Measurements from ENCODE around the gene CBY1.

Gene CBY1

GRCh38 chr22:38649841-38650522, 6.5 kb upstream of the CBY1 start:
- no peak for DNase-seq (ENCODE audit: low spot score)

DNA sequence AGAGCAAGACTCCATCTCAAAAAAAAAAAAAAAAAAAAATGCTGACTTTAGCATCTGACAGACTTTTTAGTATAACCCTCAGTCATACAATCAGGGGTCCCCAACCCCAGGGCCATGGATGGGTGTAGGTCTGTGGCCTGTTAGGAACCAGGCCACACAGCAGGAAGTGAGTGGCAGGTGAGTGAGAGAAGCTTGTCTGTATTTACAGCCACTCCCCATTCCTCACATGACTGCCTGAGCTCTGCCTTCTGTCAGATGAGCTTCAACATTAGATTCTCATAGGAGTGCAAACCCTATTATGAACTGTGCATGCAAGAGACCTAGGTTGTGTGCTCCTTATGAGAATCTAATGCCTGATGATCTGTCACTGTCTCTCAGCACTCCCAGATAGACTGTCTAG, 3.6 kb upstream of the CBY1 start:
- no peak for DNase-seq (ENCODE audit: low spot score)

- no peak for DNase-seq (ENCODE audit: low spot score)
Measured at GRCh38 chr22:38653741-38654140, 2.7 kb upstream of the CBY1 start.

DNA sequence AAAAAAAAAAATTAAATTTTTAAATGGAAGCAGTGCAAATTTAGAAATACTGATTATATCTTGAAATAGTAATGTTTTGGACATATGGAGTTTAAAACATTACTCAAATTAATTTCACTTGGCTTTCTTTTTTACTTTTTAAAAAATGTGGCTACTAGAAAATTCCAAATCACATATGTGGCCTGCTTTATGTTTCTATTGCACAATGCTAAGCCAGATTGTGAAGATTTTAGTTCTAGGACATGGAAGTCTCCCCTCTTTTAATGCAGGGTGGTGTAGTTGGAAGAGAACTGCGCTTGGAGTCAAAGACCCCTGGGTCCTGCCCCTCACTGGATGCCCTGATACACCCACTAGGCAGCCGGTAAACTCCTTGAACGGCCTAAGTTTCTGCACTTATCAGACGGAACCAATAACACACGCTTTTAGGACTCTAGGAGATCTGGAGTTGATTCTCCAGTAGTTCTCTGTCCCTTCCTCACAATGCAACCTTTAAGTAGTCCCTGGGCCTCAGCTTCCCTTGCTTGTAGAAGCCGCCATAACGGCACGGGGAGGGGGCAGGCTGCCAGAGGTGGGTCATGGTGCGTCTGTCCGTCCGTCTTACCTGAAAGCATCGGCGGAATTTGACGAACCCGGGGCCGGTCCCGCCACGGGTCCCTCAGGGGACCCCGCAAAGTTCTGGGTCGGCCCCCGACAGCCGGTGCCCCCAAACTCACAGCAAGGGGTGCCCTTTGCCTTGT, 751 bp upstream of the CBY1 start:
- no peak for DNase-seq (ENCODE audit: low spot score)

DNA sequence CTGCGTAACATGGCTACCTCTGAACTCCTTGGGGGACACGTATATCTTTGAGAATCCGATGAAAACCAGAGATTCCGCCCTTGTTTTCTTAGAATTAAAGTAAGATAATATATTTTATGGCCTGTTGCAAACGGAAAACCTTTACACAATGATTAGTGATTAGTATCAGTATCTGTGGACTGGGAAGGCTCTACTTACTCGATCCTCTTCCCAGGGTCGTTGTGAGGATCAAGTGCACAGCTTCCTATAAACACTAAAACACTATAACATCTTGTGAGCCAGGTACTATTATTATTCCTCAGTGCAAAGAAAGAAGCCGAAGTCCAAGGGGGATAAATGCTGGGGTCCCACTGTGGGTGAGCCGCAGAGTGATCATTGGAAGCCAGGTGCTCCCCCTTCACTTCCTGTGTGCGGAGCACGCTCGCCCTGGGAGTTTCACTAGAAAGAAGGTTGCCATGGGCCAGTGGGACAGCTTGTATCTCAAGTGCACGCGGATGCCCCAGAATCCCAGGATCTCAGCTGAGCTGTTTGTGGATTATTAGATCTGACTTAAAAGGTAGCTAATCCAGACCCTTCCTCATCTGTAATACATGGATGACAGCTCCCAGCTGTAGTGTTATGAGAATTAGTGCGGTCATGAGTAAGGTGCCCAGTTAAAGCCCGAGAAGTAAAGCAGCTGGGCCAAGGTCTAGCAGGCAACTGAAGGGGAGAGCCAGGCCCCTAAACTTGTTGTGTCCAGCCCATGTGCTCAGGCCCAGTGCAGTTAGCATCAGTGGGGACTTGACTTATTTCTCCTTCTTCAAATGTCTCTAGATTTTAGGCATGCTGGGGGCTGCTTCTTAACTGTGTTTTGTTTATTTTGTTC, 839 bp downstream of the CBY1 start:
- peak; percentile 17 for DNase-seq (ENCODE audit: low spot score)

DNA sequence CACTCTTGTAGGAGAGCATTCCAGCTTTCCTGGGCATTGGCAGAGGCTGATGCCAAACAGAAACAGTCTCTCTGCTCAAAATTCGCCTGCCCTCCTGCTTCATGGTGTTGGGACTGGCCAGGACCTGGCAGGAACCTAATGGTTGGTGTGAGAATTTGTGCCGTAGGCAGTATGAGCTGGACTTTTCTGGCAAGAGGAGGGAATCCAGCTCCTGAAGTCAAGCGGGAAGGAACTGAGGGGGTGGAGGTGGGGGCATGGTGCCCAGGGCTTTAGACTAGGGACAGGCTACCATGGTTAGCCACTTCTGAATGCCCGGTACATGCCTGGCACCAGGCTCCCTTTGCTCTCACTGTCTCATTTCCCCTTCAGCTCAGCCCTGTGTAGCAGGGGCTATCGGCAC, 18.4 kb downstream of the CBY1 start:
- no peak for DNase-seq (ENCODE audit: low spot score)

GRCh38 chr22:38675833-38676232, 19.4 kb downstream of the CBY1 start:
- no peak for DNase-seq (ENCODE audit: low spot score)

GRCh38 chr22:38681582-38682335, 25.3 kb downstream of the CBY1 start, which contains the start of gene TOMM22:
Gene TOMM22, plus strand, starts transcription at chr22:38681957. Its CDS starts 22 bp downstream, at chr22:38681979.
- peak; percentile 91 for DNase-seq (ENCODE audit: low spot score)

- no peak for DNase-seq (ENCODE audit: low spot score)
Measured at GRCh38 chr22:38684895-38685294, 28.5 kb downstream of the CBY1 start.

DNA sequence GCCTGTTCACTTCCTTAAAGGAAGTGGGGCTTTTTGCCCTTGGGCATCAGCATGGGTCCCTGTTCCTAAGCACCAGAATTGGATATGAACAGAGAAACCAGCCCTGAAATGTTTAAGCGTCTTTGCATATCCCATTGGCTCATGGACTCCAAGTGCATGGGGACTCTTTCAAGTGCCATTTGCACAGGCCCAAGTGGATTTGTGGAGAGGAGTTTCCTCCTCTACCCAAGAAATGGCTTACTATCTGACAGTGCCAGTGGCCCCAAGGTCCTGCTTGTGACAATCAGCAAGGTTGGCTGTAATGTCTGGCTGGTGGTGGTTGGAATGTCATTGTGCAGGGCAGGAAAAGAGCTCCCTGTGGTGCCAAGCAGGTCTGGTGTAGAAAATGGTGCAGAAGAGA, 29.3 kb downstream of the CBY1 start:
- no peak for DNase-seq (ENCODE audit: low spot score)

DNA sequence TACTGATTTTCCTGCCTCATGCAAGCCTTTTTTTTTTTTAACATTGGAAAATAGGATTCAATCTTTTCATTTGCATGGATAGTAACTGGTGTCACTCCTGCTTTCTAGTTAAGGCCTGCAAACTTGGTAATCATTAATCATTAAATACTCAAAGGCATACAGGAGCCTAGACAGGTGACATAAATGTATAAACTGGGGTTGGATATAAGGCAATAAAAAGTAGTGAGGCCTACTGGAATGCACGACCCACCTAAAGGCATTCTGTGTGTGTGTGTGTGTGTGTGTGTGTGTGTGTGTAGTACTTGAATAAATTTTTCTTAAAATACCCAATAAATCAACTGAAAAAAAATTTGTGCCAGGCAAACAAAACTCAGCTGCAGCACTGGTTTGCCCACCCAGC, 33.2 kb downstream of the CBY1 start:
- DNase-seq (ENCODE audit: low spot score): no peak

DNA sequence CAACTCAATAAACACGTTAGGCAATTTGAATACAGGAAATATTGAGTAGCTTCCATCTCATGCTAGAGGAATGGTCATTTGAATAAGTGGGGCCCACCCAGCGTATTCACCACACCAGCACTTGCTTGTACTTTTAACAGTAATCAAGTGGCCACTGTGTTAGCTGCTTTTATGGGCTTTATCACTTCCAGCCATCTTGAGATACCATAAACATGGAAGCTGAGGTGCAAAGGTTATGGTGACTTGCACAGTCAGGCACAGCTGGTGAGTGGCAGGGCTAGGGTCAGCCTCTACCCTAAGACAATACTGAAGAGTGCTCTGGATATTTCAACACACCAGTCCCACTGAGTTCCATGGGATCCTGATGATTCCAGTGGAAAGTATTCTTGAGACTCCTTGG, 37.6 kb downstream of the CBY1 start:
- DNase-seq (ENCODE audit: low spot score): no peak

- DNase-seq (ENCODE audit: low spot score): no peak
Measured at GRCh38 chr22:38694940-38695339, 38.5 kb downstream of the CBY1 start.

GRCh38 chr22:38696606-38697424, 40.4 kb downstream of the CBY1 start:
- peak; percentile 50 for DNase-seq (ENCODE audit: low spot score)

- DNase-seq (ENCODE audit: low spot score): peak; percentile 66
Measured at GRCh38 chr22:38697425-38698089, 41.1 kb downstream of the CBY1 start.

GRCh38 chr22:38698407-38699094, 42.1 kb downstream of the CBY1 start:
- DNase-seq (ENCODE audit: low spot score): no peak

GRCh38 chr22:38699143-38699542, 42.7 kb downstream of the CBY1 start:
- DNase-seq (ENCODE audit: low spot score): no peak

DNA sequence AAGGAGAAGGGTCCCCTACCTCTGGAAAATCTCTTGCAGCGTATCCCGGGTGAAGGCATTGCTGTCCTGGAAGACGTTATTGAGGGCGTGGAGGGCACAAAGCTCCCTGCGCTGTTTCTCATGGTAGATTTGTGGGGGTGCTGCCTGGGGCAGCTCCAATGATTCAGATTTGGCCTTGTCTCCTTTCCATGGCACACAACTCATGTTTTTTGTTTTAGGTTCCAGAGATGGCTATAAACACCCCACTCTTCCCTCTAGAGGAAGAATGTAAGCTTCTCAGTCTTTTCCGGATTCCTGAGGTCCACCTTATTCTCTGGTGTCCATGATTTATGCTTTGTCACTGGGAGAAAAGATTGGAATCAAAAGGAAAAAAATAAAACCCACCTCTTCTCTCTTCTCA, 43.3 kb downstream of the CBY1 start:
- DNase-seq (ENCODE audit: low spot score): peak; percentile 47

GRCh38 chr22:38700270-38700788, 43.9 kb downstream of the CBY1 start:
- no peak for DNase-seq (ENCODE audit: low spot score)

Measured in hematopoietic multipotent progenitor cell treated with erythropoietin and hydrocortisone succinate and interleukin-3 and kit ligand, for 17 days (in vitro differentiated cells).